Activated T-helper 9 cell treated with anti-CD3 and anti-CD28 coated beads, Interleukin-2, amount 50 U/mL, for 16 hours (primary cell): ENCODE results near the gene CRYBB3.
"Not testable (repeated sequence)": the region's sequence is repeated elsewhere in the genome, so short reads cannot be mapped to it uniquely, and the experiment has no call there.

ENCODE experiments used
- DNase-seq: peaks from one replicate; pipeline ENCODE4 v3.0.0-alpha.2; 2020; ENCODE audit warnings: low read depth

CRYBB3 gene

GRCh38 chr22:25176175-25176574 lies 23.5 kb upstream of the CRYBB3 start:
- no peak for DNase-seq

GRCh38 chr22:25176799-25177198 lies 22.9 kb upstream of the CRYBB3 start:
- no peak for DNase-seq

GRCh38 chr22:25177226-25177625 lies 22.4 kb upstream of the CRYBB3 start:
- no peak for DNase-seq

GRCh38 chr22:25177895-25178294 lies 21.8 kb upstream of the CRYBB3 start:
- DNase-seq: no peak

GRCh38 chr22:25178348-25178747 lies 21.3 kb upstream of the CRYBB3 start:
- not testable (repeated sequence) for DNase-seq

- DNase-seq: not testable (repeated sequence)
Observed at GRCh38 chr22:25178869-25179631, 20.6 kb upstream of the CRYBB3 start.

- no peak for DNase-seq
Observed at GRCh38 chr22:25182131-25183110, 17.2 kb upstream of the CRYBB3 start.

GRCh38 chr22:25183949-25184619 lies 15.6 kb upstream of the CRYBB3 start:
- no peak for DNase-seq

- no peak for DNase-seq
Observed at GRCh38 chr22:25186140-25186539, 13.5 kb upstream of the CRYBB3 start.

- DNase-seq: no peak
Observed at GRCh38 chr22:25187469-25187868, 12.2 kb upstream of the CRYBB3 start.

GRCh38 chr22:25192406-25192805 lies 7.3 kb upstream of the CRYBB3 start:
- DNase-seq: no peak

GRCh38 chr22:25193130-25193529 lies 6.5 kb upstream of the CRYBB3 start:
- no peak for DNase-seq

GRCh38 chr22:25193548-25193947 lies 6.1 kb upstream of the CRYBB3 start:
- DNase-seq: no peak

- DNase-seq: no peak
Observed at GRCh38 chr22:25196326-25196725, 3.3 kb upstream of the CRYBB3 start.

- no peak for DNase-seq
Observed at GRCh38 chr22:25197340-25197739, 2.3 kb upstream of the CRYBB3 start.

- no peak for DNase-seq
Observed at GRCh38 chr22:25200967-25201366, 1.3 kb downstream of the CRYBB3 start.

GRCh38 chr22:25201557-25202273 lies 2.1 kb downstream of the CRYBB3 start:
- no peak for DNase-seq

- peak; percentile 6 for DNase-seq
Observed at GRCh38 chr22:25202290-25202921, 2.7 kb downstream of the CRYBB3 start.

- DNase-seq: no peak
Observed at GRCh38 chr22:25203082-25203481, 3.4 kb downstream of the CRYBB3 start.

- DNase-seq: not testable (repeated sequence)
Observed at GRCh38 chr22:25204547-25204946, 4.9 kb downstream of the CRYBB3 start.

GRCh38 chr22:25205847-25206246 lies 6.2 kb downstream of the CRYBB3 start:
- no peak for DNase-seq
